NCI-H524 (cell line): ENCODE results near the gene LRP5.
A peak's percentile ranks its signal among the peaks of the same experiment; 100 is the strongest.

Source experiments
- DNase-seq, 2 experiments: peaks; one replicate each; lab custom pipeline; 2025; lab: John Stamatoyannopoulos, UW

LRP5 gene

DNA sequence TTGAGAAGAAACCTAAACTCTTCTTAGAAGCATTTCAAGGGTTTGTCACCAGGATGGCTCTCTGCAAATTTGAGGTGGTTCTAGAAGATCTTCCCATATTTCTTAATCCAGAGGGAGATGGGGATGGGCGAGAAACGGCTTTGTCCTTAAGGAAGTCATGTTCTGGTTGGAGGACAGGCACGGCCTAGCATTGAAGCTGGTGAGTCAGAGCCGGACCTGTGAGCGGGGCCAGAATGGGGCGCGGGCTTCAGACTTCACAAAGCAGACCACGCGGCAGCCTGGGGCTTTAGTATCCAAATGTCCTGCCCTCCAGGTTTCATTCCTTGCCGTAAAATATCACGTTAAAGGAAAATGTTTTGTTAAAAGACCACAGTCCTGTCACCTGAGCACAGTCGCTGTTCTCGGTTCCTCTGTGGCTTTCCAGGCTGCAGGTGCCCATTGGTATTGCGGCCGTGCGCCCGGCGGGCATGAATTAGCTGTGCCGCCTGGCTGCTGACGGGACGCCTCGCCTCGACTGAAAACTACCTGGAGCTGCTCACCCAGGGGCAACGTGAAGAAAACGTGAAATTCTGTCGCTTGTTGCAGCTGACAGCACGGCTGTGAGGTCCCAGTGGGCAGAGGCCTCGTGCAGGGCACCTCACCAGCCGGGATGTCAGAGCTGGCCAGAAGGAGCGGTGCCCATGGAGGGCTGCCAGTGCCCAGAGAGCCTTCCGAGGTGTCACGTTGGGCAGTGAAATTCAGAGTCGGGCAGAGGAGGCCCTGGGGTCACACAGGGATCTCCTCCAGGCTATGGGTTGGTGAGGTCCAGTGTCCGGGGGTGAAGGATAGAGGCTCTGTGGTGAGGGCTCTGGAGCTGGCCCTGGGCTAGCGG is 59.0 kb downstream of the LRP5 start:
- DNase-seq: no peak

GRCh38 chr11:68372114-68372513 is 59.7 kb downstream of the LRP5 start:
- DNase-seq: no peak

GRCh38 chr11:68372625-68373024 is 60.2 kb downstream of the LRP5 start:
- no peak for DNase-seq

GRCh38 chr11:68373189-68373814 is 60.9 kb downstream of the LRP5 start:
- peak; percentile 6 to 57 for DNase-seq

GRCh38 chr11:68373815-68374501 is 61.6 kb downstream of the LRP5 start:
- peak; percentile 59 to 71 for DNase-seq

DNA sequence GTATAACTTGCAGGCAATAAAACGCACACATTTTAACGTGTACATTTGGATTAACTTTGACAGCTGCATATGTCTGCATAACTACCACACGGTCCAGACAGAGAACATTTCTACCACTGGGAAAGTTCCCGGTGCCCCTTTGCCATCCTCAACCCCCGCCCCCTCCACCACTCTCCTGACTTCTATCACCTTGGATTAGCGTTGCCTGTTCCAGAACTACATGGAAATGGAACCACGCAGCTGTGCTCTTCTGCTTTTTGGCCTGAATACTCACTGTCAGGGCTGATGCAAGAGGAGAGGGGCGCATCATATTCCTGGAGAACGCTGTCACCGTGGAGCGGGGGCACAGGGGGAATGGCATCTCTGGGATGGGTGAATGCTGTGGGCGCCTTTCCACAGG is 62.1 kb downstream of the LRP5 start:
- DNase-seq: no peak

DNA sequence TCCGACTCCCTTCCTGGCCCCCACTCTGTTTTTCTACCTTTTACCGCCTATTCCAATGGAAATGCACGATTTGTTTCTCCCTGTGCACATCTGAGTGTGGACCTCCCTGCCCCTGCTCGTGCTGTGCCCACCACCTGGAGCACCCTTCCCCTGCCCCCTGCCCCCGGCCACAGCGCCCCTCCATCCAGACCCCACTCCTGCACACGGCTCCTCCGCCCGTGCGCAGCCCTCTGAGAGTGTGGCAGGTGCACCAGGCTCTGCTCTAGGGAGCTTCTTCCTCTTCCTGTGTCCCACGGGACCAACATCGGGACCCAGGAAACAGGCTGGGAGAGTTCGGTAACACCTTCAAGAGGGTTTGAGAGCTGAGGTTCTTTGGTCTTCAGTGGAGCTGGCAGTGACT is 62.9 kb downstream of the LRP5 start:
- no peak for DNase-seq

GRCh38 chr11:68375766-68376165 is 63.4 kb downstream of the LRP5 start:
- no peak for DNase-seq

- DNase-seq: no peak
Measured at GRCh38 chr11:68377389-68377795, 65.0 kb downstream of the LRP5 start.

GRCh38 chr11:68379206-68379605 is 66.8 kb downstream of the LRP5 start:
- no peak for DNase-seq

DNA sequence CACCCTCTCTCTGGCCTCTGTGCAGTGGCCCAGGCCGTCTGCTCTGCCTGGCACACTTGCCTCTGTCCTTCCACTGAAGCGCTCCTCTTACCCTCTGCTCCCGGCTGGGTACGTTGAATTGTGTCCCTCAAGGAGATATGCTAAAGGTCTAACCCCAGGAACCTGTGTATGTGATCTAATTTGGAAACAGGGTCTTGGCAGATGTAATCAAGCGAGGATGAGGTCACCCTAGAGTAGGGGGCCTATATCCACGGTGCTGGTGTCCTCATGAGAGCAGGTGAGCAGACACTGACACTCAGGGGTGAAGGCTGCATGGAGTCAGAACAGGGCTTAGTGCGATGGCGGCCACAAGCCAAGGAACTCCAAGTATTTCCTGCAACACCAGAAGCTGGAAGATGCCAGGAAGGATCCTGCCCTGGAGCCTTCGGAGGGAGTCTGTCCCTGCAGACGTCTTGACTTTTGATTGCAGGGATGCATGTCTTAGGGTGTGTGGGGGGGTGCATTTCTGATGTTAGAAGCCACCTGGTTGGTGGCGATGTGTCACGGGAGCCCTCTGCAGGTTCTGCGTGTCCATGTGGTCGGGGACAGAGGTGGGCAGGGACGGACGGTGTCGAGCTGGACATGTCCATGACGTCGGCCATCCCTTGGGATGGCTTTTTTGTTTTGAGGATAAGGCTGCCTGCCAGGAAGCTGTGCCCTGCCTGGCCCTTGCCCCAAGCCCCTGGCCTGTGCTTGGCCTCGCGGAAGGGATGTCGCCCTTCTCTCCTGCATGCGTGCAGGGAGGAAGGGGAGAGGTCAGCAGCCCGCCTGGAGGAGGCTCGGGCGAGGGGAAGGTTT is 68.6 kb downstream of the LRP5 start:
- no peak for DNase-seq

GRCh38 chr11:68381716-68382115 is 69.3 kb downstream of the LRP5 start:
- no peak for DNase-seq

DNA sequence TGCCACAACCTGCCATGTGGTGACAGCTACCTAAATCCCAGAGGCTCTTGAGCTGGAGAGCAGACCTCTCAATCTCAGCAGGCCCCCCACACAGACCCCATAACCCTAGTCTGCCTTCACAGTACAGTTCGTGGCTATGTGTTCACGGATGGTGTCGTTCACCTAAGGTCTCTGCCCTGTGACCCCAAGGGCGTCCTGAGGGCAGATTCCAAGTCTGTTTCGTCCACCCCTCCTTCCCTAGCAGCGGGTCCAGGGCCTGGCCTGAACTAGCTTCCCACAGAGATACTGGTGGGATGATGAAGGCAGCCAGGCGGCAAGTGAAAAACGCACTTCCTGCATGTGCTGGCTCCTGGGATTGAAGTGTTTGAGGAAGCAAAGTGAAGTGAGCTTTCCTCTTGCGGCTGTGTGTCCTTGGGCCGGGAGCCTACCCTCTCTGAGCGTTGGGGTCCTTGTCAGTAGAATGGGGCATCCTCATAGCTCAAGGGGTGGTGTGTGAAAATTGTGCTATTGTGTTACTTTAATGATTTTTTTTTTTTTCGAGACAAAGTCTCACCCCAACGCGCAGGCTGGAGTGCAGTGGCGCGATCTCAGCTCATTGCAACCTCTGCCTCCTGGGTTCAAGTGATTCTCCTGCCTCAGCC is 70.1 kb downstream of the LRP5 start:
- DNase-seq: no peak

DNA sequence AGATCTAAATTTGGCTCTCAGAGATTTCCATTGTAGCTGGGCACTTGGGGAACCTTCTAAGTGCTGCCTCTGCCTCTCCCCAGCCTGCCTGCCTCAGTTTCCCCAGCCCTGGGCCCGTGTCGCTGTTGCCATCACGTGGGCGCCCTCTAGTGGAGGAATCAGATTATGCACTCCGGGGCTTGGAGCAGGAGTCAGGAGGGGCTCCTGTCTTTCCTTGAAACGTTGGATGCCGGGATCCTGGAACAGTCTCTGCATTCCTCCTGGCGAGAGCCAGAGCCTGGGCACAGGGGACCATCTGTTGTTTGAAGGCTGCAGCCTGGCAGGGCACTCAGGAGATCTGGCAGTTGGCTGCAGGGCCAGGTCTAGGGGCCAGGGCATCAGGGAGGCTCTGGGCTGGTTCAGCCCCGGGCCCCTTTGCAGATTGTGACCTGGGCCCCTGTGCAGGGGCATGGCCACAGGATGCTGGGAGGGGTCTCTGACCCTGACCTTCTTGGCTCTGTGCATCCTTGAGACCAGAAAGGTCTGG is 71.6 kb downstream of the LRP5 start:
- DNase-seq: peak; percentile 28 to 54

- DNase-seq: no peak
Measured at GRCh38 chr11:68384530-68385081, 72.2 kb downstream of the LRP5 start.

DNA sequence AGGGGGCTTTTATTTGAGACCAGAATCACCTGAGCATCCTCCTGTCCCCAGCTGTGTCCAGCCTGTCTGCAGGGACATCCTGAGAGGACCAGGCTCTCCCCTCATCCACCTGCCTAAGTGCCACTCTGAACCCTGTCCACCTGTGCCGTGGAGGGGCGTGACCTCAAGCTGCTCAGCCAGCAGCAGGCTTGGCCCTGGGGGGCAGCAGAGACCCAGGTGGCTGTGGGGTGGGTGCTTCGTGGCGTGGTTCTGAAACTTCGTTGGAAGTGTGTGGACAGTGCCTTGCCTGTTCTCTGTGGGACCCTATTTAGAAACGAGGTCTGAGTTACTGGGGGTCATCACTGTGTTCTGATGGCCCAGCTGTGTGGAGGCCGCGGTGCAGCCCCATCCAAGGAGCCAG is 72.7 kb downstream of the LRP5 start:
- DNase-seq: no peak

DNA sequence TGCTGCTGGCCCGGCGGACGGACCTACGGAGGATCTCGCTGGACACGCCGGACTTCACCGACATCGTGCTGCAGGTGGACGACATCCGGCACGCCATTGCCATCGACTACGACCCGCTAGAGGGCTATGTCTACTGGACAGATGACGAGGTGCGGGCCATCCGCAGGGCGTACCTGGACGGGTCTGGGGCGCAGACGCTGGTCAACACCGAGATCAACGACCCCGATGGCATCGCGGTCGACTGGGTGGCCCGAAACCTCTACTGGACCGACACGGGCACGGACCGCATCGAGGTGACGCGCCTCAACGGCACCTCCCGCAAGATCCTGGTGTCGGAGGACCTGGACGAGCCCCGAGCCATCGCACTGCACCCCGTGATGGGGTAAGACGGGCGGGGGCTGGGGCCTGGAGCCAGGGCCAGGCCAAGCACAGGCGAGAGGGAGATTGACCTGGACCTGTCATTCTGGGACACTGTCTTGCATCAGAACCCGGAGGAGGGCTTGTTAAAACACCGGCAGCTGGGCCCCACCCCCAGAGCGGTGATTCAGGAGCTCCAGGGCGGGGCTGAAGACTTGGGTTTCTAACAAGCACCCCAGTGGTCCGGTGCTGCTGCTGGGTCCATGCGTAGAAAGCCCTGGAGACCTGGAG is 74.1 kb downstream of the LRP5 start:
- no peak for DNase-seq

DNA sequence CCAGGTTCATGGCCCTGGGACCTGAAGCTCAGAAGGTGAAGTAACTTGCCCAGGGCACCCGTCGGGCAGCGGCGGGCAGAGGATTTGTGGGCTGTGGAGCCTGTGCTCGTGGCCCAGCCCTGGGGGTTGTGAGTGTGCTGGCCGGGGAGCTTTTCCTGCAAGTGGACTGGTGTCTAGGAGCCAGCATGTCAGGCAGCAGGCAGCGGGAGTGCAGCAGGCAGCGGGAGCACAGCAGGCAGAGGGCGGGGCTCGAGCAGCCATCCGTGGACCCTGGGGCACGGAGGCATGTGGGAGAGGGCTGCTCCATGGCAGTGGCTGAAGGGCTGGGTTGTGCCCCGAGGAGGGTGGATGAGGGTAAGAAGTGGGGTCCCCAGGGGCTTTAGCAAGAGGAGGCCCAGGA is 75.4 kb downstream of the LRP5 start:
- no peak for DNase-seq

GRCh38 chr11:68388595-68389198 is 76.3 kb downstream of the LRP5 start:
- no peak for DNase-seq

GRCh38 chr11:68390315-68390714 is 77.9 kb downstream of the LRP5 start:
- no peak for DNase-seq
